Measurements from ENCODE around the gene ZNF225.
"Not testable (repeated sequence)": the region's sequence is repeated elsewhere in the genome, so short reads cannot be mapped to it uniquely, and the experiment has no call there.

Gene ZNF225

GRCh38 chr19:44113138-44113783 is at the start of gene ZNF225:
ZNF225 (plus strand) TSS chr19:44113399; CDS start chr19:44115828, 2,429 bp downstream.
- peak; percentile 98 for DNase-seq

- no peak for DNase-seq
These were observed 46.9 kb upstream of the ZNF225 start for GRCh38 chr19:44066305-44066704.

GRCh38 chr19:44069415-44069814 is 43.8 kb upstream of the ZNF225 start:
- no peak for DNase-seq

- peak; percentile 89 for DNase-seq
These were observed 41.2 kb upstream of the ZNF225 start, which contains the start of gene ZNF284 for GRCh38 chr19:44071824-44072542. ZNF284 (plus strand) TSS chr19:44072159; CDS start chr19:44076390, 4,231 bp downstream.

- no peak for DNase-seq
These were observed 40.4 kb upstream of the ZNF225 start for GRCh38 chr19:44072543-44073401.

- no peak for DNase-seq
These were observed 36.9 kb upstream of the ZNF225 start for GRCh38 chr19:44076325-44076724.

GRCh38 chr19:44092108-44092507 is 21.1 kb upstream of the ZNF225 start:
- no peak for DNase-seq

GRCh38 chr19:44093931-44094765 is 19.1 kb upstream of the ZNF225 start, which contains the start of gene ZNF224:
ZNF224 (plus strand) TSS chr19:44094361; CDS start chr19:44097874, 3,513 bp downstream.
- DNase-seq: peak; percentile 64

- no peak for DNase-seq
These were observed 5.4 kb upstream of the ZNF225 start for GRCh38 chr19:44107751-44108150.

GRCh38 chr19:44109458-44109857 is 3.7 kb upstream of the ZNF225 start:
- DNase-seq: no peak

GRCh38 chr19:44111910-44112463 is 1.2 kb upstream of the ZNF225 start:
- no peak for DNase-seq

- no peak for DNase-seq
These were observed 429 bp upstream of the ZNF225 start for GRCh38 chr19:44112802-44113137.

GRCh38 chr19:44113784-44114390 is 688 bp downstream of the ZNF225 start:
- no peak for DNase-seq

- not testable (repeated sequence) for DNase-seq
These were observed 8.0 kb downstream of the ZNF225 start for GRCh38 chr19:44121162-44121561.

GRCh38 chr19:44131955-44132354 is 18.8 kb downstream of the ZNF225 start:
- DNase-seq: no peak

- peak; percentile 39 for DNase-seq
These were observed 28.2 kb downstream of the ZNF225 start, which contains the start of gene ZNF234 for GRCh38 chr19:44141191-44142058. ZNF234 (plus strand) TSS chr19:44141554; CDS start chr19:44144633, 3,079 bp downstream.

GRCh38 chr19:44142059-44142433 is 28.8 kb downstream of the ZNF225 start:
- DNase-seq: no peak

- no peak for DNase-seq
These were observed 36.6 kb downstream of the ZNF225 start for GRCh38 chr19:44149776-44150175.

GRCh38 chr19:44151491-44151890 is 38.3 kb downstream of the ZNF225 start:
- DNase-seq: no peak

GRCh38 chr19:44156475-44156874 is 43.3 kb downstream of the ZNF225 start:
- no peak for DNase-seq

GRCh38 chr19:44163789-44164188 is 50.6 kb downstream of the ZNF225 start:
- DNase-seq: no peak
